HUES48 (cell line): Measurements from ENCODE around the gene SNPH.

Experiments
- H3K27ac ChIP-seq: one replicate; pipeline ENCODE4 v1.7.0; 2013; ENCODE audit warnings: low read depth, low read length, inconsistent platforms
- H3K27me3 ChIP-seq: 2 replicates; pipeline ENCODE4 v1.6.1; 2013; ENCODE audit warnings: mild to moderate bottlenecking, low read length; ENCODE audit not compliant: control insufficient read depth, insufficient read depth
- H3K36me3 ChIP-seq: 2 replicates; pipeline ENCODE4 v1.6.1; 2013; ENCODE audit warnings: low read length; ENCODE audit not compliant: control insufficient read depth, insufficient read depth
- H3K4me1 ChIP-seq: 2 replicates; pipeline ENCODE4 v1.6.1; 2013; ENCODE audit warnings: mild to moderate bottlenecking, low read length; ENCODE audit not compliant: control insufficient read depth, insufficient read depth
- H3K4me3 ChIP-seq: 2 replicates; pipeline ENCODE4 v1.5.1; 2013; ENCODE audit warnings: mild to moderate bottlenecking, low read depth, low read length
- H3K9ac ChIP-seq: 2 replicates; pipeline ENCODE4 v1.6.1; 2013; ENCODE audit warnings: mild to moderate bottlenecking, low read depth, low read length, moderate library complexity
- H3K9me3 ChIP-seq: 2 replicates; pipeline ENCODE4 v1.6.1; 2013; ENCODE audit warnings: low read length; ENCODE audit not compliant: control insufficient read depth, insufficient read depth

SNPH gene

DNA sequence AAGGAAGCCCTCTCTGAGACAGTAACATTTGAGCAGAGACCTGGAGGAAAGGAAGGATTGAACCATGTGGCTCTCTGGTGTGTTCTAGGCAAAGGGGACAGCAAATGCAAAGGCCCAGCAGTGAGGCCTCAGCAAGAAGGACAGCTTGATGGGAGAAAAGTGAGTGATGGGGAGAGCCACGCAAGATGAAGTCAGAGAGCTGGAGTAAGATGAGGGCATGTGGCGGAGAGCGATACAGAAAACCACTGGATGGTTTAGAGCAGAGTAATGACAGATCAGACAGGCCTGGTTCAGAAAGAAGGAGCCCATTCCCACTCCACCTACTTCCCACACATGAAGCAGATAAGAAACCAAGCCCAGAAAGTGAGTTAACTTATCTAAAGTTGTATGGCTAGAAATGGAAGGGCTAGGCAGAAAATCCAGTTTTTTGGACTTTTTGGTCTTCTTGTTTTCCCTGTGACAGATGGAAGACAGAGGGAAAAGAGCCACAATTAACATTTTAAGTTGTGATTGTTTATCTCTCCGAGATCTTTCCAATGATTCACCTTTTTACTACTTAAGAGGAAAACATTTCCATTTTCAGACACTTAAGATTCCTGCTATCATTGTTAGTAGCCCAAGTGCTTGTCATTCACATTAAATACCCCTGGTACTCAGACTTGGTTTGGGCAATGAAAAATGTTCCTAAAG lies 723 bp upstream of the SNPH start:
- Histone ChIP-seq H3K27ac (no peak overlapping the region), H3K4me3 (peak overlapping the region; percentile 66)

DNA sequence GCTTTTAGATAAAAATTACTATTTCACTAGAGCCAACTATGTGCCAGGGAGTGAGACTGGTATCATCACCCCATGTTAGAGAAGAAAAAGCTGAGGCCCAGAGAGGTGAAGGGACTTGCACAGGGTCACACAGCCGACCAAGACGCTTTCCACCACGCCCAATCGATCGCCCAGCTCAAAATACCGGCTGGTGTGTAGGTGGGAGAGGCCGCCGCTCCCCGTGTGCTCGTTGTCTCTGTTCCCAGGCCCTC lies 253 bp upstream of the SNPH start:
- H3K4me1 ChIP-seq: peaks cover 12% of the 10 kb centered on the region
- no peak overlapping the region for H3K9ac ChIP-seq
- H3K9me3 ChIP-seq: no peaks in the 10 kb centered on the region
- no peaks in the 10 kb centered on the region for H3K36me3 ChIP-seq
- H3K4me3 ChIP-seq: peak overlapping the region; percentile 66
- H3K27me3 ChIP-seq: peaks cover 5% of the 10 kb centered on the region
- H3K27ac ChIP-seq: no peak overlapping the region

More for the DNA sequence above, 723 bp upstream of the SNPH start:
- Histone ChIP-seq H3K9me3 (no peaks in the 10 kb centered on the region), H3K36me3 (no peaks in the 10 kb centered on the region), H3K4me1 (peaks cover 12% of the 10 kb centered on the region), H3K9ac (no peak overlapping the region), H3K27me3 (peaks cover 5% of the 10 kb centered on the region)

DNA sequence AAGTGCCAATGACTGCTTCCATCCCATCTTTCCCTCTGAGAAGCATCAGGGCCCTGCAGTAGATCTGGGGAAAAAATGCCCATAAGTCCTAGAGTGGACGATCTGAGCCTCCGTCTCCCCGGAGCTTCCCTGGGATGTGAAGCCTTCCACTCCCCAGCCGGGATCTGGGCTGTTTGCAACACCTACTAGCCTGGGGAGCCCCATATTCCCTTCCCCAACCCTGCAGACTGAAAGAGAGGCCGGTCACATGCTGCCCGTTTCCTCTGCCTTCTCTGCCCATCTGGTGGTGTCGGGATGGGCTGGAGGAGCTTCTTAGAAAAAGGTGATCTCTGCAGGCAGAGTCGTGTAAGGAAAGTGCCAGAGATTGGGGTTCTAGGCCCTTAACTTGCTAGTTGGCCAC lies 1.1 kb downstream of the SNPH start:
- peaks cover 12% of the 10 kb centered on the region for H3K4me1 ChIP-seq
- H3K27me3 ChIP-seq: peaks cover 5% of the 10 kb centered on the region
- no peaks in the 10 kb centered on the region for H3K9me3 ChIP-seq
- peak overlapping the region; percentile 66 for H3K4me3 ChIP-seq
- H3K36me3 ChIP-seq: no peaks in the 10 kb centered on the region
- H3K27ac ChIP-seq: no peak overlapping the region
- H3K9ac ChIP-seq: no peak overlapping the region

DNA sequence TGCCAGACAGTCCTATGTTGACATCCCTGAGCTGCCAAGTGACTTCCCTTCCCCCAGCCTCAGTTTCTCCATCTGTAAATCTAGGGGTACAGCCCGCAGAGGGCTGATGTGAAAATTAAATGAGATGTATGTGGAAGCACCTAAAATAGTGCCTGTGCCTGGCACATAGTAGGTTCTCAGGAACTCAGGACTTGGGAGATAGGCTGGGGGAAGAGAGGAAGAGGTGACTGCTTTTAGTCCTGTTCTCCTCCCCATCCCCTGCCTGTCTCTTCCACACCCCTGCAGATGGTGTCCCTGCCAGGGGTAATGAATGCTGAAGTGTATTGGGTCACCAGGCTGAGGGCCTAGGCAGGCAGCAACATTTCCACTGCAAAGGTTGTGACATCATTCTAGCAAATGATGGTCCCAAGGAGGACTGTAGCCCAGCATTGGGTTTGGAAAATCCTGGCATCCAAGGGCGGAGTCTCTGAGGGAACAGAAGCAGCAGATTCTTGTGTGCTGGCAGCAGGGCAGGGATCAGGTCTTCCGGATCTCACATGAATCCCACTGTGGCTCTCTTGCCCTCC lies 1.8 kb downstream of the SNPH start:
- Histone ChIP-seq H3K9ac (no peak overlapping the region), H3K9me3 (no peaks in the 10 kb centered on the region), H3K4me3 (no peak overlapping the region), H3K36me3 (no peaks in the 10 kb centered on the region), H3K27ac (no peak overlapping the region), H3K4me1 (peaks cover 12% of the 10 kb centered on the region), H3K27me3 (peaks cover 5% of the 10 kb centered on the region)

DNA sequence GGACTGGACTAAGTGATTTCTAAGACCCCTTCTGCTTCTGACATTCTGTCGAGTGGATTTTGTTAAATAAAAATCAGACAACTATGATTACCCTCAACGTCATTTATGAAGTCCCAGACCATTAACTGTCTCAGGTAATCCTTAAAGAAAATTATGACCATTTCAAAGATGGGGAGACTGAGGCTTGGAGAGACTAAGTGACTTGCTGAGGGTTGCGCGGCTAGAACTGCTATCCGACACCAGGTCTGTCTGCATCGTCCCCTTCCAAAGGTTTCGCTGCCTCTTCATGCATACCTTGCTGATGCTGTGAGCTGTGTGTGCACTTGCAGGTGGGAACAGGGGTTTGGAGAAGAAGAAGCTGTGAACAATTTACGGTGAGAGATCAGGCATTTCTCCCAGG lies 3.1 kb downstream of the SNPH start:
- no peaks in the 10 kb centered on the region for H3K9me3 ChIP-seq
- peaks cover 5% of the 10 kb centered on the region for H3K27me3 ChIP-seq
- H3K27ac ChIP-seq: no peak overlapping the region
- no peak overlapping the region for H3K4me3 ChIP-seq
- no peaks in the 10 kb centered on the region for H3K36me3 ChIP-seq
- H3K4me1 ChIP-seq: peaks cover 8% of the 10 kb centered on the region
- H3K9ac ChIP-seq: no peak overlapping the region

DNA sequence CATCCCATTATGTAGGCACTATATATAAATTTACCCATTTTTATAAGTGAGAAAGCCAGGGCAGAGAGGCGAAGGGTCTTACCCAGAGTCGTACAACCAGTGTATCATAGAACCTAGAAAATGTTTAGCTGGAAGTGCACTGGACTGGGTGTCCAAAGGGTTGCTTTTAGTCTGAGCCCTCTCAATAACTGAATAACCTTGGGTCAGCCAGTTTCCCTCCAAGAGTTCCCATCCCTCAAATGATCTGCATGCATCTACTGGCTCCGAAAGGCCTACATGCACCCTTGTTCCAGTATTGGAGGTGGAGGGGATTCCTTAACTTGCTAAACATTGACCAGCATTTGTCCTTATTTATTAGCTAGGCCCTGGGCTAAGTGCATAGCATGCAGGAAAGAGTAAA lies 3.8 kb downstream of the SNPH start:
- Histone ChIP-seq H3K36me3 (no peaks in the 10 kb centered on the region), H3K4me1 (peaks cover 8% of the 10 kb centered on the region), H3K9me3 (no peaks in the 10 kb centered on the region), H3K27me3 (peaks cover 5% of the 10 kb centered on the region), H3K27ac (no peak overlapping the region), H3K4me3 (no peak overlapping the region), H3K9ac (no peak overlapping the region)

DNA sequence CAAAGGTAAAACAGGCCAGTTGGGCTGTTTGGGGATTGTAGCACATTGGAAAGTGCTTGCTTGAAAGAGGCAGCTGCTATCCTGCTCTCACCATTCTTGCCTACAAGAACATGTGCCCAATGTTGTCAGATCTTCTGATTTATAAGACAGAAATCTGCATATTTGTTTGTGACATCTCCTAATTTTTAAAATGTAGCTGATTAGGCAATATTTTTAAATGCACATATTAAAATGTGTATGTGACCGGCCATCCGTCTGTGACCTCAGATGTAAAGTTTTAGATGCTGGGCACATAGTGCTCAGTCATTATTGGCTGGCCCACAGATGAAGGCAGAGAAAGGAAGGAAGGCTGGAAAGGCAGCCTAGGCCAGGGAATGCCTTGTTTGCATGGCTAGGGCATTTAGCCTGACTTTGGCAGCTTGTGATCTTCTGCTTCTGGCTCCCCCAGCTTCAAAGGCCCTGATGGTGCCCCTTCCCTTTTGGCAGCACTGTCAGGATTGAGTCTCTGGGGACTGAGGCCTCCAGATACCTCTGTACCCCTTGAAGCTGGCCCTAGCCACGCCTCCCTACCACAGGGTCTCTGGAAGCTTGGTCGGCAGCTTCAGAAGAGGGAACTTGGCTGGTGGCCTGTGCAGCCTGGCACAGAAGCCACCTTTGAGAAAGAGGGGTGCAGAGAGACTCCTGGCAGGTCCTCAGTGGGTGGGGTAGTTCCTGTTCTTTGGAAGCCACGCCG lies 6.4 kb downstream of the SNPH start:
- no peak overlapping the region for H3K27ac ChIP-seq
- H3K36me3 ChIP-seq: no peaks in the 10 kb centered on the region
- no peaks in the 10 kb centered on the region for H3K9me3 ChIP-seq
- H3K4me3 ChIP-seq: no peak overlapping the region
- H3K9ac ChIP-seq: no peak overlapping the region
- H3K27me3 ChIP-seq: peaks cover 2% of the 10 kb centered on the region; the same call in 1 of the 2 replicates
- peaks cover 1% of the 10 kb centered on the region for H3K4me1 ChIP-seq

DNA sequence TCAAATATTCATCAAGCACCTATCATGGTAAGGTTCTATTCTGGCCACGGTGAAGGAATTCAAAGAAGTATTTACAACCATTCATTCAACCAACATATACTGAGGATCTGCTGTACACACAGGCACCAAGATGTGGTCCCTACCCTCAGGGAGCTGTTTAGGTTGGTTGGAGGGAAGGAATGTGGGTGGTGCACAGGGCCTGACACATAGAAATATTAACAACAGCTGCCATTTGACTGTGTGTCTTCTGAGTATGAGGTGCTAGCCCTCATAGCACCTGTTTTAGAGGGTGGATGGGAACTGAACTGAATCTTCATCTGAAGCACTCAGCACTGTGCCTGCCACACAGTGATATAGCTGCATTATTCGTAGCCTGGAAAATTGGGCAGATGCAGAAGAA lies 7.3 kb downstream of the SNPH start:
- H3K9ac ChIP-seq: no peak overlapping the region
- H3K27me3 ChIP-seq: no peaks in the 10 kb centered on the region
- H3K9me3 ChIP-seq: no peaks in the 10 kb centered on the region
- no peaks in the 10 kb centered on the region for H3K36me3 ChIP-seq
- no peak overlapping the region for H3K4me3 ChIP-seq
- no peaks in the 10 kb centered on the region for H3K4me1 ChIP-seq
- H3K27ac ChIP-seq: no peak overlapping the region

DNA sequence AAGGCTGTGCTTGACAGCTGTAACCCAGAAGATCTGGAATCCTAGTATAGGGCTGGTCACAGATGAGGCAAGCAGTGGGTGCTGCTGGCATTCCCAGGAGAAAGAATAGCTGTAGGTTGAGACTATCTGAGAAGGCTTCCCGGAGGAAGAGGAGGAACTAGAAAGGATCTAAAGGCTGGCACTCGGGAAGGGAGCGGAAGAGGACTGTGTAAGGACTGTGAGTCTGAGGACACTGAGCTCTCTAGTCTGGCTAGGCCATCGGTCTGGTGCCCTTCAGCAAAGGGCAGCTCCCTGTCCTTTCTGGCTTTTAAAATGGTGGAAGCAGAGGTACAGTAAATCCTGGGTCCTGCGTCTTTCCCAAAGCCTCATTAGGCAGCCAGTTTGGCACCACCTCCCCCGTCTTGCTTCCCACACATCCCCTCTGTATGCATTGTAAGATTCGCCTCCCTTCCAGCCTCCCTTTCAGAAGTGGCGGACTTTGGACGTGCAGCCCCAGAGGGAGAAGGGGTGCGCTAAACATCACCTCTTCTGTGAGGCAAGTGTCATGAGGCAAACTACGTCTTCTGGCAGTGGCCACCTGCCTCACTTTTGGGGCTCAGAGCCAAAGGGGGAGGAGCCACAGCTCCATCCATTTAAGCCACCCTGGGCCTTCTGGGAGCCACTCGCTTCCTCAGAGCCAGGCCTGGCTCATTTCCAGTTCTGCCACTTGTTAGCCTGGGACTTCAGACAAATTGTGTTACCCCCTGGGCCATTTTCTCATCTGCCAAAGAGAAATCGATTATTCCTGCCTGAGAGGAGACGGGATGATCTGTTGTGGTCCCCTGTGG lies 8.6 kb downstream of the SNPH start:
- no peak overlapping the region for H3K9ac ChIP-seq

DNA sequence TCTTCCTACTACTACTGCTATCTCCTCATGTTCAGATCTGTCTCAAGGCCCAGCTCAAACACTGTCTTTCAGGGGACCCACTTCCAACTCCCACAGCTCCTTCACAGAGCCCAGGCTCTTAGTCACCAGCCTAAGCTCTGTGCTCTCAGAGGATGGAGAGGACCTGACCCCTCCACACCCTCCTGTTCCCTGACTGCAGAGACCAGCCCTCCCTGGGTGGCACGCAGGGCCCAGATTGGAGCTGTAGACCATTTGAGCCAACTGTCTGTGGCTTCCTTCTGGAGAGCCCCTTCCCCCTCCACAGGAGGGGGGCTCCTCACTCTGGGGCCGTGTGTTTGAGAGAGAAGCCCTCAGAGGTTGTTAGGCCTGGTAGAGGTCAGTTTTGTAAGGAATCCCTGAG lies 9.8 kb downstream of the SNPH start:
- Histone ChIP-seq H3K9me3 (no peaks in the 10 kb centered on the region), H3K4me3 (no peak overlapping the region), H3K27ac (no peak overlapping the region), H3K36me3 (no peaks in the 10 kb centered on the region), H3K4me1 (no peaks in the 10 kb centered on the region), H3K9ac (no peak overlapping the region), H3K27me3 (no peaks in the 10 kb centered on the region)

More for the DNA sequence above, 8.6 kb downstream of the SNPH start:
- Histone ChIP-seq H3K4me3 (no peak overlapping the region), H3K36me3 (no peaks in the 10 kb centered on the region), H3K4me1 (no peaks in the 10 kb centered on the region), H3K9me3 (no peaks in the 10 kb centered on the region), H3K27me3 (no peaks in the 10 kb centered on the region), H3K27ac (no peak overlapping the region)
